Measurements from ENCODE around the gene MTG1. TPM values are rescaled to one million over a fixed set of nuclear protein-coding genes. Genes with fewer than 3 reads are reported as not detected.

MTG1 gene
- total and polyA plus RNA-seq, 10 of the 15 experiments (the other 5 are each of a cell fraction or from before 2014, with no cell fraction given), result 6.2 to 104 (median 62.5) TPM

DNA sequence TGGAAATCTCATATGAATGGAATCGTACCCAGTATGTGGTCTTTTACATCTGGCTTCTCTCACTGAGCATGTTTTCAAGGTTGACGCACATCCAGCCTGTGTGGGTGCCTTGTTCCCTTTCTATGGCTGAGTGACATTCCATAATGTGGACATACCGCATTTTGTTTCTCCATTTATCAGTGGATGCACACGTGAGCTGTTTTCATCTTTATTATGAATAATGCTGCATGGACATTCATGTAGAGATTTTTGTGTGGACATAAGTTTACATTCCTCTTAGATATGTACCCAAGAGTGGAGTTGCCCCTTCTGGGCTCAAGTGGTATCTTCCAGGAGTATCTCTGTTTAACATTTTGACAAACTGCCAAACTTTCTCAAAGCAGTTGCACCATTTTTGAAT, 58.5 kb downstream of the MTG1 start:
- intact Hi-C loops (cut with micrococcal nuclease; ENCODE audit: unreplicated experiment) (no loop called here), in situ Hi-C loops (cut with MboI) (no loop called here)
- Histone ChIP-seq H3K4me1 (ENCODE audit: control insufficient read depth, insufficient read depth, low read length) (no peaks in the 10 kb centered on the region), H3K4me3 (no peak overlapping the region), H3K4me2 (ENCODE audit: control insufficient read depth, insufficient read depth) (no peak overlapping the region), H3K79me2 (ENCODE audit: control insufficient read depth, insufficient read depth, low read length) (no peaks in the 10 kb centered on the region), H2AFZ (ENCODE audit: control insufficient read depth, low read depth, low read length) (no peak overlapping the region), H4K20me1 (ENCODE audit: control insufficient read depth, insufficient read depth) (no peaks in the 10 kb centered on the region), H3K9ac (ENCODE audit: control insufficient read depth, insufficient read depth, low read length) (no peak overlapping the region), H3K36me3 (ENCODE audit: control insufficient read depth in 2 of 2, insufficient read depth in 2 of 2, low read length in 1 of 2) (no peaks in the 10 kb centered on the region), H3K27me3 (replicated peaks in 1 of 2; ENCODE audit: control insufficient read depth in 2 of 2, insufficient read depth in 2 of 2, low read length in 1 of 2) (no peaks in the 10 kb centered on the region), H3K9me3 (replicated peaks; ENCODE audit: control insufficient read depth, insufficient read depth, low read length) (peaks cover 2% of the 10 kb centered on the region; the same call in 2 of the 3 replicates), H3K27ac (ENCODE audit: control insufficient read depth, insufficient read depth) (no peak overlapping the region)
- no peak for ATAC-seq
- ChIA-PET SMC1A (ENCODE audit: uncharacterized antibody, unreplicated experiment) (no interaction called here), POLR2A (no interaction called here), RAD21 (ENCODE audit: unreplicated experiment) (no interaction called here), CTCF (interaction anchor here (2.2 kb wide), 1 partner anchor 14 kb away, joined by 10 read pairs; no protein-coding TSS in a partner anchor)
- WGBS (ENCODE audit: insufficient coverage, insufficient replicate concordance, low lambda C conversion rate, missing lambda C conversion rate), result 36% methylated on average over 4 of the region's 4 CpGs
- BruUV-seq (replicated peaks), result no TSS peak
- TF ChIP-seq, protein P1, sequence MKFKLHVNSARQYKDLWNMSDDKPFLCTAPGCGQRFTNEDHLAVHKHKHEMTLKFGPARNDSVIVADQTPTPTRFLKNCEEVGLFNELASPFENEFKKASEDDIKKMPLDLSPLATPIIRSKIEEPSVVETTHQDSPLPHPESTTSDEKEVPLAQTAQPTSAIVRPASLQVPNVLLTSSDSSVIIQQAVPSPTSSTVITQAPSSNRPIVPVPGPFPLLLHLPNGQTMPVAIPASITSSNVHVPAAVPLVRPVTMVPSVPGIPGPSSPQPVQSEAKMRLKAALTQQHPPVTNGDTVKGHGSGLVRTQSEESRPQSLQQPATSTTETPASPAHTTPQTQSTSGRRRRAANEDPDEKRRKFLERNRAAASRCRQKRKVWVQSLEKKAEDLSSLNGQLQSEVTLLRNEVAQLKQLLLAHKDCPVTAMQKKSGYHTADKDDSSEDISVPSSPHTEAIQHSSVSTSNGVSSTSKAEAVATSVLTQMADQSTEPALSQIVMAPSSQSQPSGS (IDR thresholded peaks at IDR 0.05; ENCODE audit: low read length), result no peak
- no peak for TF ChIP-seq IRF4 (IDR thresholded peaks at IDR 0.05; ENCODE audit: low read depth, low read length)
- TF ChIP-seq CHD2 (IDR thresholded peaks at IDR 0.05; ENCODE audit: borderline replicate concordance, low read depth, low read length), result no peak
- TF ChIP-seq JUNB (IDR thresholded peaks at IDR 0.05), result no peak
- TF ChIP-seq NBN (IDR thresholded peaks at IDR 0.05), result no peak
- TF ChIP-seq MTA2 (IDR thresholded peaks at IDR 0.05; ENCODE audit: low read depth), result no peak
- TF ChIP-seq NFXL1 (IDR thresholded peaks at IDR 0.05; ENCODE audit: borderline replicate concordance), result no peak
- TF ChIP-seq HDAC2 (IDR thresholded peaks at IDR 0.05), result no peak
- no peak for DNase-seq (ENCODE audit: low read depth, low spot score)
- no peak for FAIRE-seq
